MCF 10A (cell line): ENCODE measurements around the gene MTMR3. TPM values are rescaled to one million over a fixed set of nuclear protein-coding genes. Genes with fewer than 3 reads are reported as not detected.

Experiments
- BruUV-seq: library from RNA; stranded (reverse); fragments of 400-500 nt; replicated peaks from 2 replicates; lab custom pipeline; 2021; lab: Mats Ljungman, UMichigan
- CTCF ChIA-PET: fragments of 300-600 bp; sonication (Branson Sonifier 250); formaldehyde crosslinking; extraction: SDS; loops from one replicate; lab custom pipeline; 2021; ENCODE audit warnings: antibody characterized with exemption, inconsistent platforms; lab: Yijun Ruan, JAX
- POLR2A ChIA-PET: fragments of 300-600, 350-650 bp; sonication (Branson Sonifier 250); formaldehyde crosslinking; extraction: SDS; loops from one replicate; lab custom pipeline; 2020; ENCODE audit warnings: antibody characterized with exemption, inconsistent platforms; lab: Yijun Ruan, JAX
- DNase-seq: peaks from one replicate; pipeline ENCODE4 v3.0.0-alpha.2; 2018; ENCODE audit not compliant: unreplicated experiment
- H3K27ac Mint-ChIP-seq: one replicate; pipeline ENCODE4 v1.8.0; 2022; ENCODE audit warnings: mild to moderate bottlenecking, low read depth, mixed read lengths; ENCODE audit not compliant: unreplicated experiment
- H3K27me3 Mint-ChIP-seq: one replicate; pipeline ENCODE4 v1.8.0; 2022; ENCODE audit warnings: mixed read lengths; ENCODE audit not compliant: insufficient read depth, unreplicated experiment
- H3K36me3 Mint-ChIP-seq: one replicate; pipeline ENCODE4 v1.8.0; 2022; ENCODE audit warnings: mild to moderate bottlenecking, moderate library complexity, mixed read lengths; ENCODE audit not compliant: insufficient read depth, unreplicated experiment
- H3K4me1 Mint-ChIP-seq: one replicate; pipeline ENCODE4 v1.8.0; 2022; ENCODE audit warnings: mixed read lengths; ENCODE audit not compliant: insufficient read depth, unreplicated experiment
- H3K4me3 Mint-ChIP-seq: one replicate; pipeline ENCODE4 v1.8.0; 2022; ENCODE audit warnings: mild to moderate bottlenecking, moderate library complexity, mixed read lengths; ENCODE audit not compliant: unreplicated experiment
- H3K9me3 Mint-ChIP-seq: one replicate; pipeline ENCODE4 v1.8.0; 2022; ENCODE audit warnings: mixed read lengths; ENCODE audit not compliant: unreplicated experiment
- CTCF ChIP-seq: fragments of 200-600 bp; IDR thresholded peaks from one replicate; pipeline ENCODE4 v1.8.0; 2022; ENCODE audit warnings: antibody characterized with exemption, mild to moderate bottlenecking; ENCODE audit not compliant: unreplicated experiment
- intact Hi-C: fragments of 100-400 bp; cut with micrococcal nuclease; formaldehyde crosslinking; loops from 2 replicates; pipeline ENCODE4 v1.14.1; 2022
- total RNA-seq: library from RNA; stranded (reverse); gene quantifications from 2 replicates; pipeline ENCODE4 v1.2.3, GENCODE V29; 2022

The MTMR3 gene
- total RNA-seq, 1 experiment from 2014 or later: 34.4 TPM

GRCh38 chr22:30013201-30013600 is 130.2 kb downstream of the MTMR3 start:
- Mint-ChIP-seq H3K4me1 (peaks cover 6% of the 10 kb centered on the region), H3K27me3 (no peaks in the 10 kb centered on the region), H3K27ac (no peak overlapping the region), H3K4me3 (no peak overlapping the region), H3K9me3 (no peaks in the 10 kb centered on the region), H3K36me3 (peaks cover 59% of the 10 kb centered on the region)
- TF ChIP-seq CTCF: no peak
- intact Hi-C loops: no loop called here
- POLR2A ChIA-PET: interaction anchor here (1.3 kb wide), 1 partner anchor 10 kb away, joined by 3 read pairs; no protein-coding TSS in a partner anchor
- no peak for DNase-seq
- CTCF ChIA-PET: no interaction called here
- BruUV-seq: no TSS peak

GRCh38 chr22:30014244-30014643 is 131.3 kb downstream of the MTMR3 start:
- BruUV-seq: no TSS peak
- TF ChIP-seq CTCF: no peak
- DNase-seq: no peak
- H3K27ac Mint-ChIP-seq: no peak overlapping the region
- intact Hi-C loops: no loop called here
- CTCF ChIA-PET: interaction anchor here (0.6 to 2.6 kb wide), 5 partner anchors 9 to 594 kb away, joined by 3 to 22 read pairs (median 3); no protein-coding TSS in a partner anchor
- no peak overlapping the region for H3K4me3 Mint-ChIP-seq
- H3K27me3 Mint-ChIP-seq: no peaks in the 10 kb centered on the region
- H3K9me3 Mint-ChIP-seq: no peaks in the 10 kb centered on the region
- POLR2A ChIA-PET: no interaction called here
- H3K4me1 Mint-ChIP-seq: peaks cover 6% of the 10 kb centered on the region
- H3K36me3 Mint-ChIP-seq: peaks cover 65% of the 10 kb centered on the region

- H3K9me3 Mint-ChIP-seq: no peaks in the 10 kb centered on the region
- BruUV-seq: no TSS peak
- TF ChIP-seq CTCF: no peak
- ChIA-PET POLR2A (interaction anchor here (0.6 kb wide), 1 partner anchor 37 kb away, joined by 3 read pairs; no protein-coding TSS in a partner anchor), CTCF (interaction anchor here (2.6 kb wide), 1 partner anchor 10 kb away, joined by 22 read pairs; no protein-coding TSS in a partner anchor)
- intact Hi-C loops: no loop called here
- H3K4me1 Mint-ChIP-seq: peaks cover 6% of the 10 kb centered on the region
- peak; percentile 21 for DNase-seq
- no peak overlapping the region for H3K27ac Mint-ChIP-seq
- H3K4me3 Mint-ChIP-seq: no peak overlapping the region
- H3K27me3 Mint-ChIP-seq: no peaks in the 10 kb centered on the region
- peaks cover 69% of the 10 kb centered on the region for H3K36me3 Mint-ChIP-seq
Measured at GRCh38 chr22:30015229-30015797, 132.3 kb downstream of the MTMR3 start.

- Mint-ChIP-seq H3K36me3 (peaks cover 70% of the 10 kb centered on the region), H3K27me3 (no peaks in the 10 kb centered on the region), H3K4me3 (no peak overlapping the region), H3K4me1 (peaks cover 6% of the 10 kb centered on the region), H3K27ac (peak overlapping the region; percentile 36), H3K9me3 (no peaks in the 10 kb centered on the region)
- DNase-seq: no peak
- no peak for TF ChIP-seq CTCF
- ChIA-PET CTCF (interaction anchor here (2.6 kb wide), 1 partner anchor 11 kb away, joined by 22 read pairs; no protein-coding TSS in a partner anchor), POLR2A (interaction anchor here (0.6 kb wide), 1 partner anchor 38 kb away, joined by 3 read pairs; no protein-coding TSS in a partner anchor)
- no TSS peak for BruUV-seq
- intact Hi-C loops: no loop called here
Measured at GRCh38 chr22:30015846-30016245, 132.9 kb downstream of the MTMR3 start.
